SU-DHL-6 (cell line): ENCODE data around the gene MBD3L5.
"Not testable (repeated sequence)": the region's sequence is repeated elsewhere in the genome, so short reads cannot be mapped to it uniquely, and the experiment has no call there.

Experiments used
- EZH2phosphoT487 ChIP-seq: fragments of 200-600 bp; sonication (generic), shearing (Covaris generic); conservative IDR thresholded peaks from 2 replicates; pipeline ENCODE4 v1.6.1; 2018; ENCODE audit warnings: mild to moderate bottlenecking, antibody characterized with exemption, low read length, moderate library complexity, mixed read lengths
- TF ChIP-seq, protein P1 (sequence below): fragments of 200-600 bp; sonication (generic); IDR thresholded peaks from one replicate; pipeline ENCODE4 v1.5.1; 2017; ENCODE audit warnings: antibody characterized with exemption, mild to moderate bottlenecking, low read length, moderate library complexity; ENCODE audit not compliant: insufficient read depth, poor library complexity, severe bottlenecking

DNA sequence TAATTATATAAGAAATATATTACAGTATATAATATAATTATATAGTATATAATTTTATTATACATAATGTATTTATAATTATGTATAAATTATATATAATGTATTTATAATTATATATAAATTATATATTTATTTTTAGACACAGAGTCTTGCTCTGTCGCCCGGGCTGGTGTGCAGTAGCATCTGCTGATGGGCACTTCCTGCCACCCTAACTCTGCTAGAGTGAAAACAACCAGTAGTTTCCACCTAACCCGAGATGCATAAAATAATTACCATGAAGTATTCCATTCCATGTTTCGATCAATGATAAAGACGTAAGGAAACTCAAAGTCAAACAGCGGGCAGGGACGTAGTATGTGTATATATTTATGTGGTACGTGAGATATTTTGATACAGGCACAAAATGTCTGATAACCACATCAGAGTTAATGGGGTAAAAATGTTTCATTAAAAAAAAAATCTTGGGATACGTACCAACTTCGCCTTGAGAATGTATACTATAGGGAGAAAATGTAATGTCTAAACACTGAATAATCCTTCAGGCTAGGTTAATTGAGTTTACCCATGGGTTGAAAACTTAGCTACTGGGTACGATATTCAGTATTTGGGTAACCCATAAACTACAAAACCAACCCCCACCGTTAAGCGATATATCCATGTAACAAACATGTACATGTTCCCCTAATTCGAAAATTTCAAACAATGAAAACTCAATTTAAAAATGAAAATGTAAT lies 24.4 kb downstream of the MBD3L5 start:
- TF ChIP-seq, protein P1, sequence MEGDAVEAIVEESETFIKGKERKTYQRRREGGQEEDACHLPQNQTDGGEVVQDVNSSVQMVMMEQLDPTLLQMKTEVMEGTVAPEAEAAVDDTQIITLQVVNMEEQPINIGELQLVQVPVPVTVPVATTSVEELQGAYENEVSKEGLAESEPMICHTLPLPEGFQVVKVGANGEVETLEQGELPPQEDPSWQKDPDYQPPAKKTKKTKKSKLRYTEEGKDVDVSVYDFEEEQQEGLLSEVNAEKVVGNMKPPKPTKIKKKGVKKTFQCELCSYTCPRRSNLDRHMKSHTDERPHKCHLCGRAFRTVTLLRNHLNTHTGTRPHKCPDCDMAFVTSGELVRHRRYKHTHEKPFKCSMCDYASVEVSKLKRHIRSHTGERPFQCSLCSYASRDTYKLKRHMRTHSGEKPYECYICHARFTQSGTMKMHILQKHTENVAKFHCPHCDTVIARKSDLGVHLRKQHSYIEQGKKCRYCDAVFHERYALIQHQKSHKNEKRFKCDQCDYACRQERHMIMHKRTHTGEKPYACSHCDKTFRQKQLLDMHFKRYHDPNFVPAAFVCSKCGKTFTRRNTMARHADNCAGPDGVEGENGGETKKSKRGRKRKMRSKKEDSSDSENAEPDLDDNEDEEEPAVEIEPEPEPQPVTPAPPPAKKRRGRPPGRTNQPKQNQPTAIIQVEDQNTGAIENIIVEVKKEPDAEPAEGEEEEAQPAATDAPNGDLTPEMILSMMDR = not testable (repeated sequence)
- not testable (repeated sequence) for TF ChIP-seq EZH2phosphoT487
